Activated CD4-positive, alpha-beta memory T cell treated with anti-CD3 and anti-CD28 coated beads, Interleukin-2, amount 10 ng/mL, durations not matched to agents 7 days and 5 days (primary cell): ENCODE data around the gene IGF2BP3. TPM values are rescaled to one million over a fixed set of nuclear protein-coding genes. Genes with fewer than 3 reads are reported as not detected.
A peak's percentile ranks its signal among the peaks of the same experiment; 100 is the strongest.

Experiments
- CTCF ChIA-PET: fragments of 350-600 bp; sonication (Branson Sonifier 250); formaldehyde crosslinking; loops from one replicate; lab custom pipeline; 2021; ENCODE audit warnings: antibody characterized with exemption, inconsistent platforms; lab: Charles Lee
- POLR2A ChIA-PET: fragments of 350-600 bp; sonication (Branson Sonifier 250); formaldehyde crosslinking; loops from one replicate; lab custom pipeline; 2021; ENCODE audit warnings: antibody characterized with exemption; lab: Charles Lee
- DNase-seq: peaks from one replicate; pipeline ENCODE4 v3.0.0-alpha.2; 2020
- H3K27ac Mint-ChIP-seq: one replicate; pipeline ENCODE4 v1.8.0; 2021; ENCODE audit warnings: mild to moderate bottlenecking, mixed read lengths
- H3K27me3 Mint-ChIP-seq: one replicate; pipeline ENCODE4 v1.8.0; 2021; ENCODE audit warnings: mixed read lengths
- H3K36me3 Mint-ChIP-seq: one replicate; pipeline ENCODE4 v1.8.0; 2021; ENCODE audit warnings: low read depth, mixed read lengths
- H3K4me1 Mint-ChIP-seq: one replicate; pipeline ENCODE4 v1.8.0; 2021; ENCODE audit warnings: mixed read lengths
- H3K4me3 Mint-ChIP-seq: one replicate; pipeline ENCODE4 v1.8.0; 2021; ENCODE audit warnings: mild to moderate bottlenecking, mixed read lengths
- H3K9me3 Mint-ChIP-seq: one replicate; pipeline ENCODE4 v1.8.0; 2021; ENCODE audit warnings: mixed read lengths
- total RNA-seq, 2 experiments: library from RNA; stranded (reverse); gene quantifications; one replicate each; pipeline ENCODE4 v1.2.3, GENCODE V29; 2021

The IGF2BP3 gene
- total RNA-seq, 2 experiments from 2014 or later, result 0.48 to 0.68 TPM

- Mint-ChIP-seq H3K4me1 (peaks cover 28% of the 10 kb centered on the region), H3K9me3 (no peaks in the 10 kb centered on the region), H3K36me3 (no peaks in the 10 kb centered on the region), H3K4me3 (no peak overlapping the region), H3K27ac (peak overlapping the region; percentile 42), H3K27me3 (peaks cover 28% of the 10 kb centered on the region)
- ChIA-PET POLR2A (interaction anchor here (1.0 to 1.2 kb wide), 2 partner anchors 58 to 79 kb away, joined by 3 read pairs; partner anchors contain the start of gene MALSU1), CTCF (interaction anchor here (0.7 to 1.8 kb wide), 23 partner anchors 10 to 237 kb away, joined by 3 to 12 read pairs (median 5); no protein-coding TSS in a partner anchor)
- DNase-seq, result no peak
Observed at GRCh38 chr7:23357190-23358093, 112.8 kb downstream of the IGF2BP3 start.

DNA sequence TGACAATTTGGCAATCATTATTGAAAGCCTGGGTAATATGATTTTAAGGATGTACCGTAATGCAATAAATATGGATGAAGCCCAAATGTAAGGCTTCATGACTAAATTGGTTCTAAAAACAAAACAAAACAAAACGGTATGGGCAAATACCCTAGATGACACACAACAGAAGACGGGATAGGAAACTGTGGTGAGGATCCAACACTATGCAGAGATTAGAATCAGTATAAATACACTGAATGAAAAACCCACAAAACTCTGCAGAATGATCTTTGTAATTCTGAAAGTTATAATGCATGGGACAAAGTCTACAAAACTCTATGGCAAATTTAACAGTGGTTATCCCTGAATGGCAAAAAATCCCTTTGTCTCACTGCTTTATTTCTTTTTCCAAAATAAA is 113.6 kb downstream of the IGF2BP3 start:
- no peak for DNase-seq
- ChIA-PET POLR2A (interaction anchor here (0.8 kb wide), 1 partner anchor 9 kb away, joined by 3 read pairs; no protein-coding TSS in a partner anchor), CTCF (interaction anchor here (0.6 to 1.4 kb wide), 2 partner anchors 84 to 311 kb away, joined by 5 to 7 read pairs; no protein-coding TSS in a partner anchor)
- peaks cover 28% of the 10 kb centered on the region for H3K4me1 Mint-ChIP-seq
- peaks cover 26% of the 10 kb centered on the region for H3K27me3 Mint-ChIP-seq
- H3K27ac Mint-ChIP-seq, result peak overlapping the region; percentile 24
- no peaks in the 10 kb centered on the region for H3K36me3 Mint-ChIP-seq
- H3K9me3 Mint-ChIP-seq, result no peaks in the 10 kb centered on the region
- peak overlapping the region; percentile 25 for H3K4me3 Mint-ChIP-seq

DNA sequence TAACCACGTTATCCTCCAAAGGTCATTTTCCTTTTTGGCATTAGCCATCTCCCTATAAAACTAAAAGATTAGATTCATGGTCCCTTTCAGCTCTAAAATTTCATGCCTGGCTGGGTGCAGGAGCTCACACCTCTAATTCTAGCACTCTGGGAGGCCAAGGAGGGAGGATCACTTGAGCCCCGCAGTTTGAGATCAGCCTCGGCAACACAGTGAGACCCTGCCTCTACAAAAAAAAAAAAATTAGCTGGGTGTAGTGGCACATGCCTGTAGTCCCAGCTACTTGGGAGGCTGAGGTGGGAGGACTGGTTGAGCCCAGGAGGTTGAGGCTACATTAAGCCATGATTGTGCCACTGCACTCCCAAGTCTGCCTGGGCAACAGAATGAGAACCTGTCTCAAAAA is 114.1 kb downstream of the IGF2BP3 start:
- Mint-ChIP-seq H3K27me3 (peaks cover 25% of the 10 kb centered on the region), H3K4me3 (no peak overlapping the region), H3K4me1 (peaks cover 28% of the 10 kb centered on the region), H3K9me3 (no peaks in the 10 kb centered on the region), H3K27ac (no peak overlapping the region), H3K36me3 (no peaks in the 10 kb centered on the region)
- ChIA-PET POLR2A (interaction anchor here (0.8 kb wide), 1 partner anchor 8 kb away, joined by 3 read pairs; no protein-coding TSS in a partner anchor), CTCF (interaction anchor here (0.6 to 1.4 kb wide), 4 partner anchors 9 to 312 kb away, joined by 3 to 7 read pairs (median 5); no protein-coding TSS in a partner anchor)
- DNase-seq, result no peak

DNA sequence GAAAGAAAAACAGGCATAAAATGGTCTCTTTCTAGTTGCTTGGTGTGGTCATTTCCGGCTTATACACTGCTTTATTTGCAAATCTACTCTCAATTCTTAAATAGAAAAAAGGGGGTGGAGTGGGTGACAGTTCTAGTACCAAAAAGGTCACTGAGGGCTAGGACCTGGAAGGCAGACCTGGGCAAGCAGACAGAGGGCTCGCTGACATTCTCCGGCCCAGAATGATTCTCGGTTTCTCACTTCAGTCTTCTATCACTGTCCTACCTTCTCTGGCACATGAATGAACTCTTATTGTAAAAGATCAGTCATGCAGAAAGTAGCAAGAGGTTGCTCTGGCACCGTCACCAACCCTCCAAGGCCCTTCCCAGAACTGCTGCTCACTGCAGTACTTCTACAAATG is 117.1 kb downstream of the IGF2BP3 start:
- no peaks in the 10 kb centered on the region for H3K36me3 Mint-ChIP-seq
- H3K4me3 Mint-ChIP-seq, result no peak overlapping the region
- DNase-seq, result no peak
- H3K9me3 Mint-ChIP-seq, result no peaks in the 10 kb centered on the region
- CTCF ChIA-PET, result no interaction called here
- peaks cover 24% of the 10 kb centered on the region for H3K4me1 Mint-ChIP-seq
- POLR2A ChIA-PET, result interaction anchor here (1.0 kb wide), 1 partner anchor 54 kb away, joined by 4 read pairs; the partner anchor contains the start of gene MALSU1
- H3K27ac Mint-ChIP-seq, result no peak overlapping the region
- H3K27me3 Mint-ChIP-seq, result peaks cover 21% of the 10 kb centered on the region

DNA sequence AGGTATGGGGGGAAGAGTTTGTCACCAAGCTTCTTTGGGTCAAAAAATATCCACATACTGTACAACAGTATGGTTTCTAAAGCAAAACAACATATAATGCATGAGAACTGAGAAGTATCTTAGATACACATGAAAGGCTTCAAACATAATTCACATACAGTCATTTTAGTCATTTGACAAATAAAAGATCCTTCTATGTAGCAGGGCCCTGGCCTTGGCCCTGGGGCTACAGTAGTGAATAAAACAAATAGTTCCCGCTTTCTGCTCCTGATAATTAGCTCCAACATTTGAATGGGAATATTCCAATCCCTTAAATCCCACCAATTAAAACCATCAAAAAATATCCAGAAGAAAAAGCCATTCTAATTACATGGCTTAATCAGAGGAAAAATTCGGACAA is 119.8 kb downstream of the IGF2BP3 start:
- H3K4me3 Mint-ChIP-seq, result no peak overlapping the region
- H3K27ac Mint-ChIP-seq, result no peak overlapping the region
- no peaks in the 10 kb centered on the region for H3K36me3 Mint-ChIP-seq
- peaks cover 17% of the 10 kb centered on the region for H3K27me3 Mint-ChIP-seq
- DNase-seq, result no peak
- H3K9me3 Mint-ChIP-seq, result no peaks in the 10 kb centered on the region
- peaks cover 21% of the 10 kb centered on the region for H3K4me1 Mint-ChIP-seq
- POLR2A ChIA-PET, result no interaction called here
- CTCF ChIA-PET, result no interaction called here

DNA sequence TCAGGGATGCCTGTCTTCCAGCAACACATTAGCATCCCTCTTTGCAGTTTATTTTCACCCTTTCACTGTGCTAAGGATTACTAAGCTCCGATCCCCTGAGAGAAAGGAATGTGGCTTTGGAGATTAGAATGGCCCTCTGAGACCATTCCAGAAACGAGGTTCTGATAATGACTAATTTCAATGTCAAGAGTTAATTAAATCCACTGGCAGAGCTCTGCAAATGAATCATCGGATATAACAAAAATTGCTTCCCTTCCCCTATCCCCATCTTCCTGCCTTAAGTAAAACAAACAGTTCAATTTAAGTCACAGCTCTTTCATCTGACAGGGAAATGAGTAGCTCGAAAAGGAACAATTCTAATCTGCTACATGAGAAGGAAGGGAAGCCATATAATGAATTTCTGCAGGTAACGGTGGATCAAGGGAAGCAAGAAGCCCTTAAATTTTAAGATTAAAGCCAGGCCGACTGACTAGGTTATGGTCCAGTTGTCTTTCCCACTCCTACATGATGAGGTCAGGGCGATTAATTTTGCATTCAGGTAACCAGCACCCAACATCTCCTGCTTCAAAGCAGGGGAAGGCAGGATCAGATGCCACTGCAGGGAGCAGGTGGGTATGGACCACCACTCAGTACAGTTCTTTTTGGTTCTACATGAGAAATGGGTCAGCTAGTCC is 120.7 kb downstream of the IGF2BP3 start:
- H3K4me3 Mint-ChIP-seq, result no peak overlapping the region
- POLR2A ChIA-PET, result interaction anchor here (0.6 to 1.5 kb wide), 2 partner anchors 22 to 49 kb away, joined by 3 to 4 read pairs; no protein-coding TSS in a partner anchor

DNA sequence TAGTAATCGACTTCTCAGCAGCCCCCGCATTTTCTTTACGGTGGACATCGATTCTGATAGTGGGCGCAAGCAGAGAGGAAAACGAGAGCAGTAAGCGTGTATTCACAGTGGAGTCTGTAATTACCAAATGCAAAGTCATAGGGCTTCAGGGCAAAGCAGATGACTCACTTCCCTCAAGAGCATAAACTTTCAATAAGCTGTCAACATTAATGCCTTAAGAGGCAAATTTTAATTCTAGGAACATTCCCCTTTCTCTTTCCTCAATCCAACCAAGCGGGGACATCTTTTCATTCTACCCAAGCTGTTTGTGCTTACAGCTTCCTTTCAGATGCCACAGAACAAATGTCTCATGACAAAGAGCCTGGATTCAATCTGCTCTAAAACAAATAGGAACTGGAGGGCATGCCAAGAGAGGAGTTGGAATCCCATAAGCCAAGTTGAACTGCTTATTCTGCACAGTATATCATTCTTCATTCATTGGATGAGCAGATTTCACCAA is 122.6 kb downstream of the IGF2BP3 start:
- CTCF ChIA-PET, result interaction anchor here (0.9 to 1.7 kb wide), 3 partner anchors 10 to 116 kb away, joined by 3 to 6 read pairs (median 4); no protein-coding TSS in a partner anchor
- Mint-ChIP-seq H3K4me3 (no peak overlapping the region), H3K4me1 (peaks cover 24% of the 10 kb centered on the region), H3K27me3 (peaks cover 22% of the 10 kb centered on the region), H3K27ac (no peak overlapping the region), H3K36me3 (no peaks in the 10 kb centered on the region), H3K9me3 (no peaks in the 10 kb centered on the region)
- no peak for DNase-seq
- POLR2A ChIA-PET, result interaction anchor here (0.9 kb wide), 1 partner anchor 9 kb away, joined by 3 read pairs; no protein-coding TSS in a partner anchor

More for the DNA sequence above, 120.7 kb downstream of the IGF2BP3 start:
- CTCF ChIA-PET, result no interaction called here
- H3K4me1 Mint-ChIP-seq, result peaks cover 20% of the 10 kb centered on the region
- H3K36me3 Mint-ChIP-seq, result no peaks in the 10 kb centered on the region
- H3K27ac Mint-ChIP-seq, result no peak overlapping the region
- DNase-seq, result no peak
- no peaks in the 10 kb centered on the region for H3K9me3 Mint-ChIP-seq
- H3K27me3 Mint-ChIP-seq, result peaks cover 19% of the 10 kb centered on the region

DNA sequence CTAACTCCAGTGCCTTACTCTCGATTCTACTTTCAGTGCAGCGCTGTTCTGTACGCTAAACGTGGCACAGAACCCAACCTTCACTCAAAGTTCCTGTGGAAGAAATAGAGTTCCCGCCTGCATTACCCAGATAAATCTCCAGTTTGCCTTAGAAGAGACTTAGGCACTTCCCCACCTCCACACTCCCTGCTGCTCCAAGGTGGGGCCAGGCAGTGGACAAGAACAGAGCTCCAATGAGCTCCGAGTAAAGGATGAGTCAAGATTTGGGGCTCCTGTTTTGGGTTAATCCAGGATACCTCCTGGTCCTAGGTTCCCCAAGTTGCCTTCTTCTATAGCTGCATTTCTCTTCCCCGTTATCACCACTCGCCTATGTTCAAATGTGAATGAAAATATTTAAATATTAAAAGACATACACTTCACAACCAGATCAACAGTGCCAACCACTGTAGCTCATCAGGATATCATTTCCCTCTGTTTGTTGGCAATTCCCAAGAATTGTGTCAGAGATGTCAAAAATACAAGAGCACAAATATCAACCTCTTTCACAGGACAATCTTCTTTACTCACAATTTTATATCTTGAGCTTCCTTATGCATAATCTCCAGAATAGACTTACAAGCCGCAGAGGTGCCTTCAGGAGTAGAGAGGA is 123.1 kb downstream of the IGF2BP3 start:
- Mint-ChIP-seq H3K27me3 (peaks cover 22% of the 10 kb centered on the region), H3K27ac (no peak overlapping the region), H3K4me3 (peak overlapping the region; percentile 22), H3K9me3 (no peaks in the 10 kb centered on the region), H3K4me1 (peaks cover 24% of the 10 kb centered on the region), H3K36me3 (no peaks in the 10 kb centered on the region)
- ChIA-PET POLR2A (interaction anchor here (0.9 to 1.0 kb wide), 2 partner anchors 9 to 48 kb away, joined by 3 read pairs; partner anchors contain the start of gene MALSU1), CTCF (interaction anchor here (0.9 to 1.7 kb wide), 3 partner anchors 11 to 116 kb away, joined by 3 to 6 read pairs (median 4); no protein-coding TSS in a partner anchor)
- DNase-seq, result no peak

- Mint-ChIP-seq H3K27me3 (peaks cover 17% of the 10 kb centered on the region), H3K4me1 (peaks cover 24% of the 10 kb centered on the region), H3K36me3 (no peaks in the 10 kb centered on the region), H3K4me3 (peak overlapping the region; percentile 48), H3K9me3 (no peaks in the 10 kb centered on the region), H3K27ac (peak overlapping the region; percentile 28)
- POLR2A ChIA-PET, result interaction anchor here (1.0 kb wide), 1 partner anchor 47 kb away, joined by 3 read pairs; the partner anchor contains the start of gene MALSU1
- DNase-seq, result no peak
- CTCF ChIA-PET, result interaction anchor here (0.9 to 1.7 kb wide), 4 partner anchors 12 to 117 kb away, joined by 3 to 9 read pairs (median 6); no protein-coding TSS in a partner anchor
Observed at GRCh38 chr7:23346316-23346715, 124.0 kb downstream of the IGF2BP3 start.

- H3K4me3 Mint-ChIP-seq, result no peak overlapping the region
- H3K4me1 Mint-ChIP-seq, result peaks cover 24% of the 10 kb centered on the region
- no peaks in the 10 kb centered on the region for H3K9me3 Mint-ChIP-seq
- ChIA-PET CTCF (interaction anchor here (0.9 to 1.6 kb wide), 3 partner anchors 13 to 73 kb away, joined by 4 to 9 read pairs (median 7); no protein-coding TSS in a partner anchor), POLR2A (no interaction called here)
- DNase-seq, result no peak
- peaks cover 14% of the 10 kb centered on the region for H3K27me3 Mint-ChIP-seq
- no peaks in the 10 kb centered on the region for H3K36me3 Mint-ChIP-seq
- H3K27ac Mint-ChIP-seq, result no peak overlapping the region
Observed at GRCh38 chr7:23345601-23346000, 124.7 kb downstream of the IGF2BP3 start.

GRCh38 chr7:23343806-23344475 is 126.3 kb downstream of the IGF2BP3 start:
- Mint-ChIP-seq H3K9me3 (no peaks in the 10 kb centered on the region), H3K36me3 (no peaks in the 10 kb centered on the region), H3K27me3 (peaks cover 12% of the 10 kb centered on the region), H3K27ac (no peak overlapping the region), H3K4me1 (peaks cover 24% of the 10 kb centered on the region), H3K4me3 (no peak overlapping the region)
- DNase-seq, result no peak
- ChIA-PET CTCF (interaction anchor here (0.7 kb wide), 1 partner anchor 14 kb away, joined by 4 read pairs; no protein-coding TSS in a partner anchor), POLR2A (no interaction called here)
